Pancreas (tissue), 10 donors: Measurements from ENCODE around the gene TTC9B. TPM values are rescaled to one million over a fixed set of nuclear protein-coding genes. Genes with fewer than 3 reads are reported as not detected.
"Not testable (repeated sequence)": the region's sequence is repeated elsewhere in the genome, so short reads cannot be mapped to it uniquely, and the experiment has no call there.

Source experiments
- ATAC-seq, 4 donors: fragments of 200-7000 bp; cut with Tn5 transposase; one replicate each; pipeline versions ENCODE4 v1.8.0 to v1.9.1; 2020; ENCODE audit warnings: mild to moderate bottlenecking in 4 of 4, moderate library complexity in 4 of 4
- DNase-seq, 6 donors: peaks; one replicate each; pipeline ENCODE4 v3.0.0-alpha.2; 2020
- FAIRE-seq: peaks from 2 replicates; lab custom pipeline; 2012; peaks lifted over from hg19 to GRCh38; lab: Jason Lieb, UNC
- H3K27ac ChIP-seq, 4 donors: fragments of 200-600 bp; sonication (generic); 1 replicate in 3 of 4; 2 replicates in 1 of 4; pipeline versions ENCODE4 v1.5.0 to v1.8.0; 2020
- H3K27me3 ChIP-seq, 4 donors: fragments of 200-600 bp; one replicate each; pipeline ENCODE4 v1.8.0; 2021
- H3K36me3 ChIP-seq, 3 donors: fragments of 200-600 bp; sonication (generic) in 1 of 3; one replicate each; pipeline versions ENCODE4 v1.5.0 to v1.8.0; 2020 to 2021
- H3K4me1 ChIP-seq, 3 donors: fragments of 200-600 bp; one replicate each; pipeline ENCODE4 v1.8.0; 2021
- H3K4me3 ChIP-seq, 4 donors: fragments of 200-600 bp; sonication (generic) in 2 of 4; one replicate each; pipeline versions ENCODE4 v1.5.0 to v1.8.0; 2020 to 2021
- H3K9me3 ChIP-seq, 4 donors: fragments of 200-600 bp; one replicate each; pipeline ENCODE4 v1.8.0; 2021
- WGBS, 2 donors: extraction: QIAGEN DNeasy Blood & Tissue Kit; methylation state at CpG; one replicate each; pipeline ENCODE4 v1.1.7; 2013; 5-methylcytosine and 5-hydroxymethylcytosine counted together
- intact Hi-C, 3 donors: fragments of 100-400 bp; cut with DNase I; formaldehyde crosslinking; loops; one replicate each; pipeline versions ENCODE4 v1.11.1 to v1.14.2; 2022
- polyA plus RNA-seq, 2 donors: library from polyadenylated mRNA; stranded (reverse); fragments of 200-250 nt; gene quantifications; one replicate each; pipeline ENCODE4 v1.2.3, GENCODE V29; 2013
- total RNA-seq, 6 donors: library from RNA; stranded (reverse); fragmentation: NEBNext Ultra II Directional in 4 of 6; extraction: Animal tissue kit (Norgen Biotek cat#: 25700) in 4 of 6; gene quantifications; one replicate each; pipeline versions ENCODE4 v1.2.1 to v1.2.4, GENCODE V29; 2021 to 2023
- TF ChIP-seq, protein P1 (sequence below), 4 donors: fragments of 200-600 bp; sonication (generic) in 3 of 4; IDR thresholded peaks; one replicate each; pipeline versions ENCODE4 v1.5.0 to v1.8.0; 2021; ENCODE audit warnings: antibody characterized with exemption in 4 of 4
- donor health status: healthy with polysubstance abuse.
- donor health status: DM: no; HTN: no; CAD: no; lungs with moderate emphysema.
- donor health status: DM: no; HTN: no; CAD: no.
- donor health status: control.
- donor health status: control.
- donor health status: Bipolar disorder and iron deficiency.
- donor health status: DM: yes; HTN: yes; CAD: no.
- donor health status: DM: no; HTN: no; CAD: no.
- donor health status: DM: no; HTN: no; CAD: no.
- donor health status: DM: yes; HTN: yes; CAD: no.

The TTC9B gene
- total and polyA plus RNA-seq, 8 donors: 0.05 TPM; not detected in 7

DNA sequence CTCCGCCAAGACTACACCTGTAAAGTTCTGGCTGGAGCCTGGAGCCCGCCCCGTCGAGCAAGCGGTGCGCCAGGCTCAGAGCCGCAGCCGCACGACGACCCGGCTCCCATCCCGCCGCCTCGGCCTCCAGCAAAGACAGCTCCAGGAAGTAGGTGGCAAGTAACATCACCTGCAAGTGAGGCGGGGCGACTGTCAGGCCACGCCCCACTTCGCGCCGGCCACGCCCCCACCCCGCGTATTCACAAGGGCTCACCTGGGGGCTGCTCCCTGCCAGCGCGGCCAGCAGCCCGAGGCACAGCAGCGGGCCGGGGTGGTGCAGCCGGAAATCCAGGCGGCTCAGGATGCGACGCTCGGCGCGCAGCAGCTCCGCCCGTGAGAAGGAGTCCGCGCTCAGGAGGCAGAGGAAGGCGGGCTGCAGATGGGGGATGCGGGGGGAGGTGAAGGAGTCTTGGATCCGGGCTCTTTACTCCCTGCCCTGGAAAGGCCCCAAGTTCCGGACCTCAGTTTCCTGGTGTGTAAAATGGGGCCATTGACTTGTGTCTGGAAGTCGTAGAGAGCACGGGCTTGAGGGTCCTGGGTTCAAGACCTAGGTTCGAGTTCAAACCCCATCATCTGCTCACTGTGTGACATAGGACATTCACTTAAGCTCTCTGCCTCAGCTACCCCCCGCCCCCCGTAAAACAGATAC is 5.1 kb upstream of the TTC9B start:
- no peak overlapping the region for H3K27ac ChIP-seq
- FAIRE-seq (no peak), ATAC-seq (peak in 3 of 4 donors; percentile 10 to 33 (median 15)), DNase-seq (peak in 2 of 6 donors; percentile 47 to 70)
- intact Hi-C loops: loop anchor here in 1 of 3 donors (5.0 kb wide), 1 partner anchor 81 kb away; no protein-coding TSS in a partner anchor
- no peaks in the 10 kb centered on the region for H3K36me3 ChIP-seq
- peaks cover 0 to 10% (median 2%) of the 10 kb centered on the region in 4 donors for H3K27me3 ChIP-seq
- WGBS, 2 donors: 15 to 19% methylated on average over 45 to 48 of the region's 48 CpGs
- H3K4me1 ChIP-seq: peaks cover 0 to 10% (median 7%) of the 10 kb centered on the region in 3 donors
- H3K4me3 ChIP-seq: peak overlapping the region in 1 of 4 donors; percentile 11
- TF ChIP-seq, protein P1, sequence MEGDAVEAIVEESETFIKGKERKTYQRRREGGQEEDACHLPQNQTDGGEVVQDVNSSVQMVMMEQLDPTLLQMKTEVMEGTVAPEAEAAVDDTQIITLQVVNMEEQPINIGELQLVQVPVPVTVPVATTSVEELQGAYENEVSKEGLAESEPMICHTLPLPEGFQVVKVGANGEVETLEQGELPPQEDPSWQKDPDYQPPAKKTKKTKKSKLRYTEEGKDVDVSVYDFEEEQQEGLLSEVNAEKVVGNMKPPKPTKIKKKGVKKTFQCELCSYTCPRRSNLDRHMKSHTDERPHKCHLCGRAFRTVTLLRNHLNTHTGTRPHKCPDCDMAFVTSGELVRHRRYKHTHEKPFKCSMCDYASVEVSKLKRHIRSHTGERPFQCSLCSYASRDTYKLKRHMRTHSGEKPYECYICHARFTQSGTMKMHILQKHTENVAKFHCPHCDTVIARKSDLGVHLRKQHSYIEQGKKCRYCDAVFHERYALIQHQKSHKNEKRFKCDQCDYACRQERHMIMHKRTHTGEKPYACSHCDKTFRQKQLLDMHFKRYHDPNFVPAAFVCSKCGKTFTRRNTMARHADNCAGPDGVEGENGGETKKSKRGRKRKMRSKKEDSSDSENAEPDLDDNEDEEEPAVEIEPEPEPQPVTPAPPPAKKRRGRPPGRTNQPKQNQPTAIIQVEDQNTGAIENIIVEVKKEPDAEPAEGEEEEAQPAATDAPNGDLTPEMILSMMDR (IDR thresholded peaks at IDR 0.05): no peak
- H3K9me3 ChIP-seq: no peaks in the 10 kb centered on the region

DNA sequence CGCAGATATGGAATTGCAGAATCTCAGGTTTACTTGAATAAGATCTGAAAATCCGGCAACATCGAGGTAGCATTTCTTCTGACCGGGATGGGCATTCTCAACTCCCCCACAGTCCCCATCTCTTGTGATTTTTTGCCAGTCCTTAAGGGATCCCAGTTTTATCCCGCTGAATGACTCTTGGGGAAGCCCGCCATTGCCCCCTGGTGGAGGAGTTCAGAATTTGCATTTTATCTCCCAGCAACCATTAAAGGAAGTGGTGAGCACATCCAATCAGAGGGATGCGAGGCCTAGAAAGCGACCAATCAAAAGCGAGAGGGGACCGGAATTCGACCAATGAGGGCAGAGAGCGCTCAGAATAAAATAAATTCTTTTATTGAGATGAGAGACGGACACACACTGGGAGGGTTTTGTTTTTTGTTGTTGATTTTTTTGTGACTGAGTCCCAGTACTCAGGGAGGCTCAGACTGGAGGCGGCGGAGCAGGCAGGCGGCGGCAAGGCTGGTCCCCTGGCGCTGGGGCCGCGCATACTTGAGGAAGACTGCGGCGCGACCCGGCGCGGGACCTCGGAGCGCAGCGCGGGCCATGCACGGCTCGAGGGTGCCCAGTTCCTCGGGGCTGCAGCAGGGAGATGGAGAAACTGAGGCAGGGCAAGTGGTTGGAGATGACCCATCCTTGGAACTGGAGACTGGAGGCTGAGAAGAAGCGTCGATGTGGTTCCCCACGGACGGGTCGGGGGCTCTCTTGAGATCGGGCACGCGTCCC is 3.9 kb upstream of the TTC9B start:
- H3K4me3 ChIP-seq: no peak overlapping the region
- no peaks in the 10 kb centered on the region for H3K9me3 ChIP-seq
- peak; percentile 75 for FAIRE-seq
- TF ChIP-seq, protein P1 (IDR thresholded peaks at IDR 0.05): peak; percentile 71 to 81 (median 72)
- peak in 5 of 6 donors; percentile 65 to 84 (median 72) for DNase-seq
- H3K27me3 ChIP-seq: peaks cover 0 to 20% (median 4%) of the 10 kb centered on the region in 4 donors
- peak; percentile 82 to 84 (median 83) for ATAC-seq
- no peaks in the 10 kb centered on the region for H3K36me3 ChIP-seq
- intact Hi-C loops: loop anchor here in 1 of 3 donors (5.0 kb wide), 1 partner anchor 80 kb away; no protein-coding TSS in a partner anchor
- 51 to 57% methylated on average over 41 of the region's 41 CpGs for WGBS, 2 donors
- H3K27ac ChIP-seq: no peak overlapping the region
- H3K4me1 ChIP-seq: peaks cover 0 to 10% (median 7%) of the 10 kb centered on the region in 3 donors

DNA sequence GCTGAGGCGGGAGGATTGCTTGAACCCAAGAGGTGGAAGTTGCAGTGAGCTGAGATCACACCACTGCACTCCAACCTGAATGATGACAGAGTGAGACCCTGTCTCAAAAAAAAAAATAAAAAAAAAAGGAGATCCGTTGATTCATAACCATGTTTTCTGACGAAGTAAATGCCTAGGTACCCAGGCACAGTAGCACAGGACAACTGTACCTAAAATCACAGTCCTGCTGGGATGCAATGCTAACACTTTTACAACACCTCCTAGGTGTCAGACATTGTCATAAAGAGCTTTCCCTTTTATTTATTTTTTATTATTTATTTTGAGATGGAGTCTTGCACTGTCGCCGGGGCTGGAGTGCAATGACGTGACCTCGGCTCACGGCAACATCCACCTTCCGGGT is 2.5 kb upstream of the TTC9B start:
- 63 to 76% methylated on average over 9 of the region's 9 CpGs for WGBS, 2 donors
- no peak overlapping the region for H3K27ac ChIP-seq
- H3K27me3 ChIP-seq: peaks cover 0 to 16% (median 2%) of the 10 kb centered on the region in 4 donors
- FAIRE-seq (no peak), ATAC-seq (no peak), DNase-seq (no peak)
- intact Hi-C loops: loop anchor here in 1 of 3 donors (5.0 kb wide), 1 partner anchor 78 kb away; no protein-coding TSS in a partner anchor
- no peaks in the 10 kb centered on the region for H3K4me1 ChIP-seq
- H3K9me3 ChIP-seq: no peaks in the 10 kb centered on the region
- H3K36me3 ChIP-seq: no peaks in the 10 kb centered on the region
- TF ChIP-seq, protein P1 (IDR thresholded peaks at IDR 0.05): no peak
- H3K4me3 ChIP-seq: no peak overlapping the region

DNA sequence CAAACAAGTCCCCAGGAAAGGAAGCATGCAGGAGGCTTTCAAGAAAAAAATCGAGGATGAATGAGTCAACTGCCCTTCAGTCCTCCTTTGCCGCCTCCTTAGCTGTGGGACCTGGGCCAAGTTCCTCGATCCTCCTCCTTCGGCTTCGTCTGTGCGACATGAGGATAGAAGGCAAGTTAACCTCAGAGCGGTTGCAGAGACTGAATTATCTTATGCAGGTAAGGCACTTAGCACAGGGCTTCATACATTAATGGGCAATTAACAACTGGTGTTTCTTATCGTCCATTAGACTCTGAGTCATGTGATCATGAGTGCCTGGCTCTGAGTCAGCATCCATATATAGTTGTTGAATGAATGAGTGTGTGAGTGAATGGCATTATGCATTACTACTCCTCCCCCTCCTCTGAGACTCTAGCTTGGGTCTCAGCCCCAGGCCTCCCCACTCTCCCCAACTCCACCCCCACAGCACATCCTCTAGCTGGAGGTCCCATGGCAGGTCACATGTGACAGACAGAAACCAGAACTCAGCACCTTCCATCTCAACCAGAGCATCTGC is 1.6 kb upstream of the TTC9B start:
- ATAC-seq: peak in 1 of 4 donors; percentile 5
- no peak overlapping the region for H3K4me3 ChIP-seq
- no peak overlapping the region for H3K27ac ChIP-seq
- intact Hi-C loops: loop anchor here in 1 of 3 donors (5.0 kb wide), 1 partner anchor 77 kb away; no protein-coding TSS in a partner anchor
- no peaks in the 10 kb centered on the region for H3K36me3 ChIP-seq
- TF ChIP-seq, protein P1 (IDR thresholded peaks at IDR 0.05): no peak
- no peak for FAIRE-seq
- DNase-seq: no peak
- no peaks in the 10 kb centered on the region for H3K4me1 ChIP-seq
- H3K27me3 ChIP-seq: peaks cover 0 to 11% (median 2%) of the 10 kb centered on the region in 4 donors
- no peaks in the 10 kb centered on the region for H3K9me3 ChIP-seq
- WGBS, 2 donors: 40% methylated on average over 8 of the region's 8 CpGs

DNA sequence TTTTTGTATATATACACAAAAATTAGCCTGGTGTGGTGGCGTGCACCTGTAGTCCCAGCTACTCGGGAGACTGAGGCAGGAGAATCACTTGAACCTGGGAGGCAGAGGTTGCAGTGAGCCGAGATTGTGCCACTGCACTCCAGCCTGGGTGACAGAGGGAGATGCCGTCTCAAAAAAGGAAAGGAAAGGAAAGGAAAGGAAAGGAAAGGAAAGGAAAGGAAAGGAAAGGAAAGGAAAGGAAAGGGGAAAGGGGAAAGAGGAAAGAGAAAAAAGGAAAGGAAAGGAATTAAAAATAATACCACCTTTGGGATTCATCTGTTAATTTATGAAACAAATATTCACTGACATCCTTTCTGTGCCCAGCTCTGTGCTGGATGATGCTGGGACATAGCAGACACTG is 845 bp upstream of the TTC9B start:
- ATAC-seq, intact Hi-C loops, FAIRE-seq, H3K36me3 ChIP-seq, H3K27ac ChIP-seq, H3K4me3 ChIP-seq, H3K4me1 ChIP-seq, H3K9me3 ChIP-seq, DNase-seq: not testable (repeated sequence)
- H3K27me3 ChIP-seq: peaks cover 0 to 11% (median 2%) of the 10 kb centered on the region in 4 donors
- WGBS, 2 donors: 73 to 78% methylated on average over 4 of the region's 4 CpGs
